ENCODE data around the gene PEAK1. TPM values are rescaled to one million over a fixed set of nuclear protein-coding genes. Genes with fewer than 3 reads are reported as not detected.

Gene PEAK1
- total RNA-seq, 1 experiment from 2014 or later: 21.2 TPM

GRCh38 chr15:77348511-77348910 is 71.4 kb downstream of the PEAK1 start:
- no peak overlapping the region for H2BK120ac ChIP-seq (ENCODE audit: low read depth, low read length, poor library complexity, severe bottlenecking)
- H4K91ac ChIP-seq (ENCODE audit: insufficient read length, low read depth, low read length): no peak overlapping the region
- H3K36me3 Mint-ChIP-seq (ENCODE audit: insufficient read depth in 1 of 3, low read depth in 3 of 3): peaks cover 2 to 25% (median 19%) of the 10 kb centered on the region in 3 experiments; a peak in 6 of 7 replicates
- H2BK12ac ChIP-seq (ENCODE audit: insufficient read length, low read depth, low read length): no peak overlapping the region
- no peak overlapping the region for H2AK5ac ChIP-seq (ENCODE audit: insufficient read length, low read length)
- TF ChIP-seq, protein P1, sequence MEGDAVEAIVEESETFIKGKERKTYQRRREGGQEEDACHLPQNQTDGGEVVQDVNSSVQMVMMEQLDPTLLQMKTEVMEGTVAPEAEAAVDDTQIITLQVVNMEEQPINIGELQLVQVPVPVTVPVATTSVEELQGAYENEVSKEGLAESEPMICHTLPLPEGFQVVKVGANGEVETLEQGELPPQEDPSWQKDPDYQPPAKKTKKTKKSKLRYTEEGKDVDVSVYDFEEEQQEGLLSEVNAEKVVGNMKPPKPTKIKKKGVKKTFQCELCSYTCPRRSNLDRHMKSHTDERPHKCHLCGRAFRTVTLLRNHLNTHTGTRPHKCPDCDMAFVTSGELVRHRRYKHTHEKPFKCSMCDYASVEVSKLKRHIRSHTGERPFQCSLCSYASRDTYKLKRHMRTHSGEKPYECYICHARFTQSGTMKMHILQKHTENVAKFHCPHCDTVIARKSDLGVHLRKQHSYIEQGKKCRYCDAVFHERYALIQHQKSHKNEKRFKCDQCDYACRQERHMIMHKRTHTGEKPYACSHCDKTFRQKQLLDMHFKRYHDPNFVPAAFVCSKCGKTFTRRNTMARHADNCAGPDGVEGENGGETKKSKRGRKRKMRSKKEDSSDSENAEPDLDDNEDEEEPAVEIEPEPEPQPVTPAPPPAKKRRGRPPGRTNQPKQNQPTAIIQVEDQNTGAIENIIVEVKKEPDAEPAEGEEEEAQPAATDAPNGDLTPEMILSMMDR (conservative IDR thresholded peaks at IDR 0.05): no peak
- DNase-seq: no peak
- H3K4ac ChIP-seq (ENCODE audit: low read depth, low read length): no peak overlapping the region
- no peaks in the 10 kb centered on the region for H3K79me1 ChIP-seq (ENCODE audit: insufficient read depth, low read depth, low read length, poor library complexity, severe bottlenecking)
- H3K9me3 ChIP-seq (ENCODE audit: control insufficient read depth, low read depth, low read length): no peaks in the 10 kb centered on the region
- H4K5ac ChIP-seq (ENCODE audit: insufficient read length, low read depth, low read length): no peak overlapping the region
- H4K8ac ChIP-seq (replicated peaks; ENCODE audit: insufficient read length, low read depth, low read length): no peak overlapping the region
- H2BK20ac ChIP-seq (ENCODE audit: low read depth, low read length, poor library complexity, severe bottlenecking): no peak overlapping the region
- no peak overlapping the region for H3K27ac ChIP-seq (ENCODE audit: insufficient read length, low read depth, low read length)
- H3K79me2 ChIP-seq (ENCODE audit: insufficient read depth, low read length): no peaks in the 10 kb centered on the region
- H3T11ph ChIP-seq (ENCODE audit: low read length): no peak overlapping the region
- H4K20me1 ChIP-seq (ENCODE audit: control insufficient read depth, insufficient read depth, insufficient read length): peaks cover 5% of the 10 kb centered on the region
- no peaks in the 10 kb centered on the region for H3K27me3 Mint-ChIP-seq (ENCODE audit: low read depth)
- no peak overlapping the region for H3K18ac ChIP-seq (ENCODE audit: insufficient read length, low read depth, low read length)
- H3K23ac ChIP-seq (ENCODE audit: insufficient read length, low read depth, low read length): no peak overlapping the region
- peaks cover 5 to 16% of the 10 kb centered on the region in 2 experiments for H3K4me1 Mint-ChIP-seq
- H3K9ac ChIP-seq (ENCODE audit: extremely low read depth, insufficient read length, low read length): no peak overlapping the region
- peaks cover 0 to 2% of the 10 kb centered on the region in 2 experiments; a peak in 2 of 5 replicates for H3K9me3 Mint-ChIP-seq
- no peak overlapping the region for H2AFZ ChIP-seq (ENCODE audit: low read length)
- no peak overlapping the region for H3K4me2 ChIP-seq (ENCODE audit: insufficient read depth, insufficient read length, low read length)
- H3K4me3 Mint-ChIP-seq: no peak overlapping the region
- no peak overlapping the region for H2BK5ac ChIP-seq (ENCODE audit: insufficient read length, low read length)
- H3K27me3 ChIP-seq (ENCODE audit: insufficient read depth, low read length): no peaks in the 10 kb centered on the region
- H3K4me1 ChIP-seq (ENCODE audit: insufficient read depth, low read length): peaks cover 2% of the 10 kb centered on the region; the same call in 1 of the 2 replicates
- no peak overlapping the region for H3K14ac ChIP-seq (ENCODE audit: insufficient read depth, low read length)
- no CpG with 5 or more reads among the region's 4 CpGs for WGBS (ENCODE audit: extremely low coverage, insufficient read length, low lambda C conversion rate)
- H3K27ac Mint-ChIP-seq: no peak overlapping the region; a peak in 1 of 7 replicates
- H3K56ac ChIP-seq (ENCODE audit: insufficient read length, low read depth, low read length): no peak overlapping the region
- no peaks in the 10 kb centered on the region for H3K23me2 ChIP-seq (ENCODE audit: insufficient read length, low read depth, low read length, poor library complexity, severe bottlenecking)
- H2BK15ac ChIP-seq (ENCODE audit: low read depth, low read length): no peak overlapping the region

Data from H9 (cell line).